ENCODE data around the gene CBX8. TPM values are rescaled to one million over a fixed set of nuclear protein-coding genes. Genes with fewer than 3 reads are reported as not detected.

Gene CBX8
- total and polyA plus RNA-seq, 2 of the 13 experiments (the other 11 are each of a cell fraction or from before 2014, with no cell fraction given), result 0.34 to 12.6 TPM

GRCh38 chr17:79836972-79837887 lies 40.4 kb upstream of the CBX8 start (continued):
- no peak for TF ChIP-seq ZNF431 (CRISPR knock-in tag; IDR thresholded peaks at IDR 0.05; ENCODE audit: borderline replicate concordance, low read depth)
- TF ChIP-seq MTF2 (CRISPR knock-in tag; IDR thresholded peaks at IDR 0.05; ENCODE audit: borderline replicate concordance), result no peak
- TF ChIP-seq ZFP1 (CRISPR knock-in tag; IDR thresholded peaks at IDR 0.05), result no peak
- no peak for TF ChIP-seq HMG20A (CRISPR knock-in tag; IDR thresholded peaks at IDR 0.05; ENCODE audit: borderline replicate concordance)
- no peak for TF ChIP-seq ZFP90 (CRISPR knock-in tag; IDR thresholded peaks at IDR 0.05; ENCODE audit: borderline replicate concordance)
- no peak for TF ChIP-seq ARID5B (CRISPR knock-in tag; IDR thresholded peaks at IDR 0.05)
- TF ChIP-seq, protein P1, sequence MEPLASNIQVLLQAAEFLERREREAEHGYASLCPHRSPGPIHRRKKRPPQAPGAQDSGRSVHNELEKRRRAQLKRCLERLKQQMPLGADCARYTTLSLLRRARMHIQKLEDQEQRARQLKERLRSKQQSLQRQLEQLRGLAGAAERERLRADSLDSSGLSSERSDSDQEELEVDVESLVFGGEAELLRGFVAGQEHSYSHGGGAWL (CRISPR knock-in tag; IDR thresholded peaks at IDR 0.05), result no peak
- TF ChIP-seq, protein P2, sequence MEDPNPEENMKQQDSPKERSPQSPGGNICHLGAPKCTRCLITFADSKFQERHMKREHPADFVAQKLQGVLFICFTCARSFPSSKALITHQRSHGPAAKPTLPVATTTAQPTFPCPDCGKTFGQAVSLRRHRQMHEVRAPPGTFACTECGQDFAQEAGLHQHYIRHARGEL (CRISPR knock-in tag; IDR thresholded peaks at IDR 0.05), result no peak
- no peak for TF ChIP-seq JUN (CRISPR knock-in tag; IDR thresholded peaks at IDR 0.05)
- TF ChIP-seq CBFB (CRISPR knock-in tag; IDR thresholded peaks at IDR 0.05), result no peak
- TF ChIP-seq, protein P3, sequence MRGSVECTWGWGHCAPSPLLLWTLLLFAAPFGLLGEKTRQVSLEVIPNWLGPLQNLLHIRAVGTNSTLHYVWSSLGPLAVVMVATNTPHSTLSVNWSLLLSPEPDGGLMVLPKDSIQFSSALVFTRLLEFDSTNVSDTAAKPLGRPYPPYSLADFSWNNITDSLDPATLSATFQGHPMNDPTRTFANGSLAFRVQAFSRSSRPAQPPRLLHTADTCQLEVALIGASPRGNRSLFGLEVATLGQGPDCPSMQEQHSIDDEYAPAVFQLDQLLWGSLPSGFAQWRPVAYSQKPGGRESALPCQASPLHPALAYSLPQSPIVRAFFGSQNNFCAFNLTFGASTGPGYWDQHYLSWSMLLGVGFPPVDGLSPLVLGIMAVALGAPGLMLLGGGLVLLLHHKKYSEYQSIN (CRISPR knock-in tag; IDR thresholded peaks at IDR 0.05; ENCODE audit: borderline replicate concordance), result no peak
- peak; percentile 42; the same call in 1 of the 2 replicates for TF ChIP-seq RXRA (CRISPR knock-in tag; IDR thresholded peaks at IDR 0.05)
- no peak for TF ChIP-seq GTF2F1 (IDR thresholded peaks at IDR 0.05; ENCODE audit: low read length)
- peak; percentile 48; the same call in 1 of the 2 replicates for TF ChIP-seq PHF21A (CRISPR knock-in tag; IDR thresholded peaks at IDR 0.05)
- TF ChIP-seq CENPX (CRISPR knock-in tag; IDR thresholded peaks at IDR 0.05), result no peak
- TF ChIP-seq ZNF383 (CRISPR knock-in tag; IDR thresholded peaks at IDR 0.05; ENCODE audit: borderline replicate concordance), result no peak
- peak; percentile 62 for TF ChIP-seq GFI1 (CRISPR knock-in tag; IDR thresholded peaks at IDR 0.05; ENCODE audit: borderline replicate concordance)
- TF ChIP-seq ZNF883 (CRISPR knock-in tag; IDR thresholded peaks at IDR 0.05; ENCODE audit: not compliant biosample characterization), result peak; percentile 19
- TF ChIP-seq CHD2 (IDR thresholded peaks at IDR 0.05; ENCODE audit: low read depth, low read length), result no peak
- TF ChIP-seq BRCA1 (CRISPR knock-in tag; IDR thresholded peaks at IDR 0.05), result no peak
- TF ChIP-seq, protein P4, sequence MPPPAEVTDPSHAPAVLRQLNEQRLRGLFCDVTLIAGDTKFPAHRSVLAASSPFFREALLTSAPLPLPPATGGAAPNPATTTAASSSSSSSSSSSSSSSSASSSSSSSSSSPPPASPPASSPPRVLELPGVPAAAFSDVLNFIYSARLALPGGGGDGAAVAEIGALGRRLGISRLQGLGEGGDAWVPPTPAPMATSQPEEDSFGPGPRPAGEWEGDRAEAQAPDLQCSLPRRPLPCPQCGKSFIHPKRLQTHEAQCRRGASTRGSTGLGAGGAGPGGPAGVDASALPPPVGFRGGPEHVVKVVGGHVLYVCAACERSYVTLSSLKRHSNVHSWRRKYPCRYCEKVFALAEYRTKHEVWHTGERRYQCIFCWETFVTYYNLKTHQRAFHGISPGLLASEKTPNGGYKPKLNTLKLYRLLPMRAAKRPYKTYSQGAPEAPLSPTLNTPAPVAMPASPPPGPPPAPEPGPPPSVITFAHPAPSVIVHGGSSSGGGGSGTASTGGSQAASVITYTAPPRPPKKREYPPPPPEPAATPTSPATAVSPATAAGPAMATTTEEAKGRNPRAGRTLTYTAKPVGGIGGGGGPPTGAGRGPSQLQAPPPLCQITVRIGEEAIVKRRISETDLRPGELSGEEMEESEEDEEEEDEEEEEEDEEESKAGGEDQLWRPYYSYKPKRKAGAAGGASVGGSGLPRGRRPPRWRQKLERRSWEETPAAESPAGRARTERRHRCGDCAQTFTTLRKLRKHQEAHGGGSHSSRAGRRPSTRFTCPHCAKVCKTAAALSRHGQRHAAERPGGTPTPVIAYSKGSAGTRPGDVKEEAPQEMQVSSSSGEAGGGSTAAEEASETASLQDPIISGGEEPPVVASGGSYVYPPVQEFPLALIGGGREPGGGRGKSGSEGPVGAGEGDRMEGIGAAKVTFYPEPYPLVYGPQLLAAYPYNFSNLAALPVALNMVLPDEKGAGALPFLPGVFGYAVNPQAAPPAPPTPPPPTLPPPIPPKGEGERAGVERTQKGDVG (CRISPR knock-in tag; IDR thresholded peaks at IDR 0.05; ENCODE audit: borderline replicate concordance), result no peak

Measured in HepG2 (cell line).